T-helper 1 cell treated with Interleukin-12 subunit alpha and Interleukin-12 subunit beta and Interleukin-4 antibody, amounts not matched to agents 30 μg/mL and 1 μg/mL, for 36 hours (primary cell): ENCODE results near the gene CC2D1A.

Experiments
- H3K27ac Mint-ChIP-seq: one replicate; pipeline ENCODE4 v1.8.0; 2021; ENCODE audit warnings: mild to moderate bottlenecking, mixed read lengths
- H3K27me3 Mint-ChIP-seq: one replicate; pipeline ENCODE4 v1.8.0; 2021; ENCODE audit warnings: low read depth, mixed read lengths
- H3K36me3 Mint-ChIP-seq: one replicate; pipeline ENCODE4 v1.8.0; 2021; ENCODE audit warnings: low read depth, mixed read lengths
- H3K4me1 Mint-ChIP-seq: one replicate; pipeline ENCODE4 v1.8.0; 2021; ENCODE audit warnings: low read depth, mixed read lengths
- H3K4me3 Mint-ChIP-seq: one replicate; pipeline ENCODE4 v1.8.0; 2021; ENCODE audit warnings: mild to moderate bottlenecking, moderate library complexity, mixed read lengths
- H3K9me3 Mint-ChIP-seq: one replicate; pipeline ENCODE4 v1.8.0; 2021; ENCODE audit warnings: mixed read lengths

Gene CC2D1A

DNA sequence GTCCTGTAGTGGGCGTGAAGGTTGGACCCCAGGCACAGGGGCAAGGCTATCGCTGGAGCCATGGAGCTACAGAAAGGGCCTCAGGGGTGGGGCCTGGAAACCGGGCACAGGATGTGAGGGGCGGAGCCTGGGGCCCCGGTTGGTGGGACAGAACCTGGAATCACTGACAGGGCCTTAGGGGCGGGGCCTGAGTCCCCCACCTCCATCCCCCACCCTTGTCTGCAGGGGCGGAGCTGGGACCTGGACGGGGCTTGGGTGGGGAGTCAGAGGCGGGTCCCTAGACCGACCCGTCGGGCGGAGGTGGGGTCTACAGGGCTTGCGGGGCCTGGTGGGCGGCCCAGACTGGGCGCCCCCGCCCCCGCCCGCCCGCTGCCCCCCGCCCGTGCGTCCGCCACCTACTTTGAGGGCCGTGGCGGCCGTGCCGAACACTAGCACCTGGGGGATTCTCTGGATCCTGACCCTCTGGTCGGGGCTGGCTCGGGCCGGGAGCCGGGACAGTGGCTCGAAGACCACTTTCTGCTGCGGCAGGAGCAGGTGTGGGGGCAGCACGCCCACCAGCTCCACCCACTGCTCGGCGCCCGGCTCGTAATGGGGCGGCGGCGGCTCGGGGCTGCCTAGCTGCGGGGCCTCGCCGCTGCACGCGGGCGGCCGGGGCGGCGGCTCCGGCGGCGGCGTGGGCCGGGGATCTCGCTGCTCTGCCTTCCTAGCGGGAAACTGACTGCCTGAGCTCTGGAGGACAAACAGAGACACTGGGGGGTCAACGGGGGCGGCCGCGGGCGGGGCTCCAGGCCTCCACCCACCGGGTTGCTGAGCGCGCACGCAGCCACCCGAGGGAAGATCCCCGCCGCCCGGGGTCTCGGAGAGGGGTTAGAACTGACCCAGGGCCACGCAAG lies 72.6 kb downstream of the CC2D1A start:
- Mint-ChIP-seq H3K27ac (no peak overlapping the region), H3K9me3 (no peaks in the 10 kb centered on the region), H3K27me3 (no peaks in the 10 kb centered on the region), H3K4me1 (peaks cover 19% of the 10 kb centered on the region), H3K4me3 (no peak overlapping the region), H3K36me3 (peaks cover 18% of the 10 kb centered on the region)

DNA sequence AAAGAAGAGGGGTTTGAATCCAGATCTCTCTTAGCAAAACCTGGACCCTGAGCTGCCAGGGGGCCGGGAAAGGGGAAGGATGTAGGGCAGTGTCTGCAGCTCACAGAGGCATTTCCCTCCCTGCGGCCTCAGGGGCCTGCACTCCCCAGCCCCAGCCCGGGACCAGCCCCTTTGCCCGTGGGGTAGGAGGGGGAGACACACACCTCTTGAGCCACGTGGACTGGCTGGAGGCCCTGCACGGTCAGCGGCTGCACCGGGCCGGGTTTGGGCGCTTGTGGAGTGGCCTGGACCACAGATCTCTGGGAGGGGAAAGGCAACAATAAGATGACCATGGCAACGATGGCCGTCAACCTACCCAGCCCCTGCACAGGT lies 73.2 kb downstream of the CC2D1A start:
- Mint-ChIP-seq H3K4me1 (peaks cover 15% of the 10 kb centered on the region), H3K9me3 (no peaks in the 10 kb centered on the region), H3K27me3 (no peaks in the 10 kb centered on the region), H3K36me3 (peaks cover 15% of the 10 kb centered on the region), H3K27ac (no peak overlapping the region), H3K4me3 (no peak overlapping the region)

DNA sequence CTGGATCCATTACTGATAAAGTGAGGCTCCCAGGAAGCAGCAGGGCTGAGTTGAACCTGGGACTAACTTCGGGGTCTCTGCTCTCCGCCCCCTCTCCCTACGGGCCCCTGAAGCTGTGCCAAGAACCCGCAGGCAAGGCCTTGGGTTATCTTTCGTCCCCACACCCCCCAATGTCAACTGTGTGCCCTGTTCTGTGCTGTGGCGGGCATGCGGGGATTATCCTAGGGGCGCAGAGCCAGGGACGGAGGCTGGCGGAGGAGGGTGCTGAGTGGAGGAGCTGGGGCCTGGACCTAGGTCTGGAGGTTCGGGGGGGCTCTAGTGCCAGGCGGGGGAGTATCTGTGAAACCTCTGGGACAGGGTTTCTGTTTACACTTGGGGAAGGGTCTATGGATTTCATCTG lies 73.7 kb downstream of the CC2D1A start:
- no peaks in the 10 kb centered on the region for H3K27me3 Mint-ChIP-seq
- peaks cover 12% of the 10 kb centered on the region for H3K36me3 Mint-ChIP-seq
- no peak overlapping the region for H3K4me3 Mint-ChIP-seq
- no peaks in the 10 kb centered on the region for H3K9me3 Mint-ChIP-seq
- H3K4me1 Mint-ChIP-seq, result peaks cover 12% of the 10 kb centered on the region
- H3K27ac Mint-ChIP-seq, result no peak overlapping the region

DNA sequence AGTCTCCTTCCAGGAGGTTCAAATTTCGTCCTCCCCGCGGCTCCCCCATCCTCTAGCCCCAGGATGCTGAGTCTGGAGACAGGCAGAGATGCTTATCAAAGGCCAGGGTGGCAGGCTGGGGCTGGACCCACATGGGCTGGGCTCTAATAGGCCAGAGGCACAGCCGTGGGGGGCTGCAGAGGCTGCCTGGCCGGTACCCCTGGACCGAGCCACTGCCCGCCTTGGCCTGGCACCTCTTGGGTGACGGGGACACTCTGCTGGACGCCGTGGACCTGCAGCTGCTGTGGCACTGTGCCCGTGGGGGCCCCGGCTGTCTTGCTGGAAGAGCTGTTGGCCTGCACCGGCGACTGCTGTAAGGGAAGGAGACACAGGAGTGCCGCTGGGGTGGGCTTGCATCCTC lies 74.3 kb downstream of the CC2D1A start:
- no peaks in the 10 kb centered on the region for H3K27me3 Mint-ChIP-seq
- peaks cover 13% of the 10 kb centered on the region for H3K4me1 Mint-ChIP-seq
- H3K9me3 Mint-ChIP-seq, result no peaks in the 10 kb centered on the region
- no peak overlapping the region for H3K4me3 Mint-ChIP-seq
- H3K36me3 Mint-ChIP-seq, result peaks cover 12% of the 10 kb centered on the region
- no peak overlapping the region for H3K27ac Mint-ChIP-seq
